PC-9 (cell line): ENCODE results near the gene NEB.
"Not testable (repeated sequence)": the region's sequence is repeated elsewhere in the genome, so short reads cannot be mapped to it uniquely, and the experiment has no call there.

ENCODE experiments used
- CTCF ChIP-seq: fragments of 200-600 bp; sonication (generic); conservative IDR thresholded peaks from 2 replicates; pipeline ENCODE4 v1.6.1; 2017; ENCODE audit warnings: mixed run types, antibody characterized with exemption, mild to moderate bottlenecking, moderate library complexity
- EZH2 ChIP-seq: fragments of 200-600 bp; sonication (generic); IDR thresholded peaks from 2 replicates; pipeline ENCODE4 v1.8.0; 2017; ENCODE audit warnings: antibody characterized with exemption, low read depth

GRCh38 chr2:151607459-151608424 is 126.5 kb downstream of the NEB start:
- not testable (repeated sequence) for TF ChIP-seq CTCF, EZH2
